ENCODE results near the gene ZDHHC4. TPM values are rescaled to one million over a fixed set of nuclear protein-coding genes. Genes with fewer than 3 reads are reported as not detected.
"Not testable (repeated sequence)": the region's sequence is repeated elsewhere in the genome, so short reads cannot be mapped to it uniquely, and the experiment has no call there.

The ZDHHC4 gene
- total RNA-seq, 1 donor, result 24.1 TPM

DNA sequence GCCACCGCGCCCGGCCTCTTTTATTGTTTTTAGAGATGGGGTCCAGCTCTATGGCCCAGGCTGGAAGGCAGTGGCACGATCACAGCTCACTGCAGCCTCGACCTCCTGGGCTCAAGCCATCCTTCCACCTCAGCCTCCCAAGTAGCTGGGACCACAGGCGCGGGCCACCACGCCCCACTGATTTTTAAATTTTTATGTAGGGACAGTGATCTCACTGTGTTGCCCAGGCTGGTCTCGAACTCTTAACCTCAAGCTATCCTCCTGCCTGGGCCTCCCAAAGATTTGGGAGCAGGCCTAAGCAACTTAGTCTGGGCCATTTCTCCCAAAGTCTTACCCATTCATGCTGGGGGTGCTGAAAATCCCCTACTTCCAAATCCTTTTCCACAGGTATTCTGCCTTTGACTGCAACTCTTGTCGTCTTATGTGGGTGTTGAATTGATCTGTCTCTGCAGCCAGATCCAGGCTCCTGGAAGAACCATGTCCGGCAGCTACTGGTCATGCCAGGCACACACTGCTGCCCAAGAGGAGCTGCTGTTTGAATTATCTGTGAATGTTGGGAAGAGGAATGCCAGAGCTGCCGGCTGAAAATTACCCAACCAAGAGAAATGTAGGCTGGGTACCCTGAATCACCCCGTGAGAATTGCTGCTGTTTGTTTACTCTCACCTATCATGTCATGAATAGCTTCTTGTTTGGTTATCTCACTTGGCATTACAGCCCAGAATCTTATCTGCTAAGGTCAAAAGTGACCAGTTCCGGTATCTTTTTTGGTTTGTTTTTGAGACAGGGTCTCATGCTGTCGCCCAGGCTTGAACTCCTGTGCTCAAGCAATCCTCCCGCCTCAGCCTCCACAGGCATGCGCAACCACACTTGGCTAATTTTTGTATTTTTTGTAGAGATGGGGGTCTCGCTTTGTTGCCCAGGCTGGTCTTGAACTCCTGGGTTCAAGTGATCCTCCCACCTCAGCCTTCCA is 1.1 kb downstream of the ZDHHC4 start:
- Histone ChIP-seq H3K9me3 (ENCODE audit: low read depth, low read length) (no peaks in the 10 kb centered on the region), H3K27me3 (ENCODE audit: insufficient read depth, low read length) (no peaks in the 10 kb centered on the region), H3K4me1 (ENCODE audit: insufficient read depth, low read length) (peaks cover 16% of the 10 kb centered on the region), H3K4me3 (ENCODE audit: low read length) (peak overlapping the region; percentile 69)

DNA sequence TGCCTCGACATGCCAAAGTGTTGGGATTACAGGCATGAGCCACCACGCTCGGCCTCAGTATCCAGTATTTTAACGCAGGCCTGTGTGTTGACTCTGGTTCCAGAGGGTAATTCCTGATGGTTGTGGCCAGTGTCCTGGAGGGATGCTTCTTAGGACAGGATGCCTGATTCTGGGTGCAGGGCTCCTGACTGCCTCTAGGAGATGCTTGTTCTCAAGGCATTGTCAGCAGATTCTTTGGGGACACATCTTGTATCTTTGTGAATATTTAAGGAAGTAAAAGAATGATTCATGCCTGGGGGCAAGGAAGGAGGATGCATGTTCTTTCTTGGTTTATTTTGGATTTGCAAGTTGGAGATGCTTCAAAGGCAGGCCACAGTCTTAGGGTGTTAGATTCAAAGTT is 2.2 kb downstream of the ZDHHC4 start:
- H3K4me1 ChIP-seq (ENCODE audit: insufficient read depth, low read length), result peaks cover 16% of the 10 kb centered on the region
- no peaks in the 10 kb centered on the region for H3K9me3 ChIP-seq (ENCODE audit: low read depth, low read length)
- no peaks in the 10 kb centered on the region for H3K27me3 ChIP-seq (ENCODE audit: insufficient read depth, low read length)
- H3K4me3 ChIP-seq (ENCODE audit: low read length), result no peak overlapping the region

DNA sequence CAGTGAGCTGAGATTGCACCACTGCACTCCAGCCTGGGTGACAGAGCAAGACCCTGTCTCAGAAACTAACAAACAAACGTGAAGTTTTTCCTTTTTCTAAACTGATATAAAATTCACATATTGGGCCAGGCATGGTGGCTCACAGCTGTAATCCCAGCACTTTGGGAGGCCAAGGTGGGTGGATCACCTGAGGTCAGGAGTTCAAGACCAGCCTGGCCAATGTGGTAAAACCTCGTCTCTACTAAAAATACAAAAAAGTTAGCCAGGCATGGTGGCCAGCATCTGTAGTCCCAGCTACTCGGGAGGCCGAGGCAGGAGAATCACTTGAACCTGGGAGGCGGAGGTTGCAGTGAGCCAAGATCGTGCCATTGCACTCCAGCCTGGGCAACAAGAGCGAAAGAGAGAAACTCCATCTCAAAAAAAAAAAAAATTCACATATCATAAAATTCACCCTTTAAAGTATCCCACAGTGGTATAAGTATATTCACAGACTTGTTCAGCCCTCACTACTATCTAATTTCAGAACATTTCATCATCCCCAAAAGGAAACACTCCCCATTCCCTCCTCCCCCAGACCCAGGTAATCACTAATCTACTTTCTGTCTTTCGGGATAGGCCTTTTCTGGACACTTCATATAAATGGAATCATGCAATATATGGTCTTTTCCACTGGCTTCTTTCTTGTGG is 8.6 kb downstream of the ZDHHC4 start:
- H3K27me3 ChIP-seq (ENCODE audit: insufficient read depth, low read length); H3K4me1 ChIP-seq (ENCODE audit: insufficient read depth, low read length); H3K9me3 ChIP-seq (ENCODE audit: low read depth, low read length); H3K4me3 ChIP-seq (ENCODE audit: low read length): not testable (repeated sequence)

GRCh38 chr7:6588566-6588965 is 11.3 kb downstream of the ZDHHC4 start:
- H3K9me3 ChIP-seq (ENCODE audit: low read depth, low read length), result no peaks in the 10 kb centered on the region
- no peaks in the 10 kb centered on the region for H3K27me3 ChIP-seq (ENCODE audit: insufficient read depth, low read length)
- H3K4me1 ChIP-seq (ENCODE audit: insufficient read depth, low read length), result peaks cover 14% of the 10 kb centered on the region
- H3K4me3 ChIP-seq (ENCODE audit: low read length), result no peak overlapping the region

DNA sequence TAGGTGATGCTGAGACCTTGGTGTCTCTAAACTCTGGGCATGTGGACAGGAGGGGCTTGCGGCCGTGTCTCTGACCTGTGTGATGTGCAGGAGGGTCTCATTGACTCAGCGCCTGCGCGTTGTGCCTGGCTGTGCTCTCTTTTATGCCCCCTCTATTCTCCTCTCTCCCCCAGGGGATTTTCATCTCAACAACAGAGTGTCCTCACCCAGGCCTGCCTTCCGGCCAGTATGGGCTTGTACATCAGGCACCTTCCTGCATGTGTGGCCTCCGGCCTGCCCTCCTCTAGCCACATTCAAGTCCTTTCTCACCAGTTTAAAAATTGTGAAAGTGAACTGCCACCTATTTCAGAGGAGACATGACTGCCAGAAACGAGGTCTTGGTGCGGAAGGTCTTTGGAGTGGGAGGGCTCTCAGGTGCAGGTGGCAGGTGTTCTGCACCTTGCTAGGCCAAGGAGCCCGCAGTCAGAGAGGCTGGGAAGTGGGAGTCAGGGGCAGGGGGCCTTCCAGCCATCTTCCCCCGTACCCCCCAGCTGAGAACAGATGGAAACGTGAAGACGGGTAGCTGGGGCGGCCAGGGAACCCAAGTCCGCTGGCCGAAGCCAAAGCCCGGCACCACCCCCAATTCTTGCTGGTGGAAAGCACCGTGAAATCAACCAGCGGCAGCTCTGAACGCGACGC is 12.0 kb downstream of the ZDHHC4 start:
- no peak overlapping the region for H3K4me3 ChIP-seq (ENCODE audit: low read length)
- H3K4me1 ChIP-seq (ENCODE audit: insufficient read depth, low read length), result peaks cover 14% of the 10 kb centered on the region
- no peaks in the 10 kb centered on the region for H3K27me3 ChIP-seq (ENCODE audit: insufficient read depth, low read length)
- no peaks in the 10 kb centered on the region for H3K9me3 ChIP-seq (ENCODE audit: low read depth, low read length)

DNA sequence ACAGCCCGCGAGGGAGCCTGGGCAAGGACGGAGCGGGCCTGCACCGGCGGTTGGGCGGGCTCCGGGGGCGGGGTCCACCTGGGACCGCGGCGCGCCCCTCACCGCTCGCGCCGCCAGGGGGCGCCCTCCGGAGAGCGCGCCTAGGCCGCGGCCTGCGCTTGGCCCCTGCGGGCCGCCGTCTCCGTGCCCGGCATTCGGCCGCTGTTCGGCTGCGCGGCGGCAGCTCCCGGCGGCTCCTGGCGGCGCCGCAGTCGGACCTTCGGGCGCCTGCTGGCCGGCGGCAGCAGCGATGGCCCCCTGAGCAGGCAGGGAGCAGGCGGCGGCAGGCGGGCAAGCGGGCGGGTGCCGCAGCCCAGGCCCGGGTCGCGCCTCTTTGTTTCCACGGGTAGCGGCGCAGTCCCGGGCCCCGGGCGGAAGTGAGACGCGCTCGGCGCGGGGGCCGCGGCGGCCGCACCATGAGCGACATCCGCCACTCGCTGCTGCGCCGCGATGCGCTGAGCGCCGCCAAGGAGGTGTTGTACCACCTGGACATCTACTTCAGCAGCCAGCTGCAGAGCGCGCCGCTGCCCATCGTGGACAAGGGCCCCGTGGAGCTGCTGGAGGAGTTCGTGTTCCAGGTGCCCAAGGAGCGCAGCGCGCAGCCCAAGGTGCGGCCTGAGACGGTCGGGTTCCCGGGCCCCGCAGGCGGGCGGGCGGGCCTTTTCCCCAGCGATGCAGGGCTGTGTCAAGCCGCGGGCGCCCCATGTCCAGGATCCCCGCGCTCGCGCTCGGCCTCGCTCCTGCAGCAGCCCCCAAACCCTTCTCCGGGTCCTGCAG is 12.8 kb downstream of the ZDHHC4 start, which contains the start of gene INTS15:
Gene INTS15 (plus strand): TSS at position 193 of the 816 bp plus-strand sequence. CDS start 263 bp downstream, at position 456.
- Histone ChIP-seq H3K9me3 (ENCODE audit: low read depth, low read length) (no peaks in the 10 kb centered on the region), H3K27me3 (ENCODE audit: insufficient read depth, low read length) (no peaks in the 10 kb centered on the region), H3K4me3 (ENCODE audit: low read length) (peak within 1 kb of the TSS; percentile 71), H3K4me1 (ENCODE audit: insufficient read depth, low read length) (peaks cover 14% of the 10 kb centered on the region)

- peak overlapping the region; percentile 71 for H3K4me3 ChIP-seq (ENCODE audit: low read length)
- no peaks in the 10 kb centered on the region for H3K9me3 ChIP-seq (ENCODE audit: low read depth, low read length)
- H3K4me1 ChIP-seq (ENCODE audit: insufficient read depth, low read length), result peaks cover 14% of the 10 kb centered on the region
- no peaks in the 10 kb centered on the region for H3K27me3 ChIP-seq (ENCODE audit: insufficient read depth, low read length)
Measured at GRCh38 chr7:6590645-6591110, 13.4 kb downstream of the ZDHHC4 start.

DNA sequence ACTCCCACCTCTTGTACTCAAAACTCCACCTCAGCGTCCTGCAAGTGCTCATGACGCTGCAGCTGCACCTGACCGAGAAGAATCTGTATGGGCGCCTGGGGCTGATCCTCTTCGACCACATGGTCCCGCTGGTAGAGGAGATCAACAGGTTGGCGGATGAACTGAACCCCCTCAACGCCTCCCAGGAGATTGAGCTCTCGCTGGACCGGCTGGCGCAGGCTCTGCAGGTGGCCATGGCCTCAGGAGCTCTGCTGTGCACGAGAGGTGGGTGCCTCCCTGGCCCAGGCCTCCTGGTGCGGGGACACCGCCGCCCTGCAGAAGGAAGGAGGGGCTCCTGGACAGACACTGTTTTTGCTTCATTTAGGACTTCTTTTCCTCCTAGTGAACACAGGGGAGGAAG is 22.8 kb downstream of the ZDHHC4 start:
- Histone ChIP-seq H3K4me3 (ENCODE audit: low read length) (no peak overlapping the region), H3K9me3 (ENCODE audit: low read depth, low read length) (no peaks in the 10 kb centered on the region), H3K4me1 (ENCODE audit: insufficient read depth, low read length) (no peaks in the 10 kb centered on the region), H3K27me3 (ENCODE audit: insufficient read depth, low read length) (no peaks in the 10 kb centered on the region)

DNA sequence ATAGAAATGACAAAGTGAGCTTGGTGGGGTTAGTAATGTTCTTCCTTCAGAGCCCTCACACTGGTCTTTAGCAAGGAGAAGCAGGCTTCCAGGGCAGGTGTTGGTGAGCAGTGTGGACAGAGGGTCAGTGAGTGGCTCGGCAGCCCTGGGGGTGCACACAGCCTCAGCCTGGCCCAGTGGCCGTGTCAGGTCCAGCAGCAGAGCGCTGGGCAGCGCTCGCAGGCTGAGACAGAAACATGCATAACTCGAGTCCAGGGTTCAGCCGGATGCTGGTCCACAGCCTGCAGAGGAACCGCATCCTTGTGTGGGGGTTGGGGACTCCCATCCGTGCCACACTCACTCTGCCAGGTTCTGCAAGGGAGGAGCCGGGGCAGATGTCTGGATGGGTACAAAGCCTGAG is 27.2 kb downstream of the ZDHHC4 start:
- Histone ChIP-seq H3K4me1 (ENCODE audit: insufficient read depth, low read length) (no peaks in the 10 kb centered on the region), H3K27me3 (ENCODE audit: insufficient read depth, low read length) (no peaks in the 10 kb centered on the region), H3K9me3 (ENCODE audit: low read depth, low read length) (no peaks in the 10 kb centered on the region), H3K4me3 (ENCODE audit: low read length) (no peak overlapping the region)

DNA sequence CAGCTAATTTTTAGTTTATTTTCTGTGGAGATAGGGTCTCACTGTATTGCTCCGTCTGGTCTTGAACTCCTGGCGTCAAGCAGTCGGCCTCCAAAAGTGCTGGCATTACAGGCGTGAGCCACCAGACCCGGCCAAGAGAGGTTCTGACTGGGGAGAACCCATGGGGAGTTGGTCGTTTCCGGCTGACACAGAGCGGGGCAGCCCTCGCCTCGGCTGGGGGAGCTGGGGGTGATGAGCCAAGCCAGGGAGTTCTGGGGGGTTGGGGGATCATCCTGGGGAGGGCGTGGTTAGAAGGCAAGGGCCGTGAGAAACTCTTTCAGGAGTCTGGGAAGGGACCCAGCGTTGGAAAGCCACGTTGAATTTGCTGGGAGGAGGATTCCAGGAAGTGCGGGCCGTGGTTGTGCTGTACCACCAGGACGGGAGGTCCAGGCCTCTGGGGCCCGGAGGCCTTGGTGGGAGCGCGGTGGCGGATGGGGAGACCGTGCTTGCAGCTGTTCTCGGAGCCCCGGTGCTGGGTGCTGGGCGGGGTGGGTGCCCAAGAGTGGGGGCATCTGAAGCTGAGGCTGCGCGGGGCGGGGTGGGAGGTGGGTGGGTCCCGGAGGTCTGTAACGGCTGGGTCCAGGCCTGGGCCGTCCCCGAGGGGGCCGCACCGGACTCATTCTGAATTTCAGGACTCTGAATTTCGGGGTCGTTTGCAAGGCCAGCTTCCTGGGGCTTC is 29.8 kb downstream of the ZDHHC4 start:
- Histone ChIP-seq H3K9me3 (ENCODE audit: low read depth, low read length) (no peaks in the 10 kb centered on the region), H3K27me3 (ENCODE audit: insufficient read depth, low read length) (no peaks in the 10 kb centered on the region), H3K4me3 (ENCODE audit: low read length) (no peak overlapping the region), H3K4me1 (ENCODE audit: insufficient read depth, low read length) (no peaks in the 10 kb centered on the region)

DNA sequence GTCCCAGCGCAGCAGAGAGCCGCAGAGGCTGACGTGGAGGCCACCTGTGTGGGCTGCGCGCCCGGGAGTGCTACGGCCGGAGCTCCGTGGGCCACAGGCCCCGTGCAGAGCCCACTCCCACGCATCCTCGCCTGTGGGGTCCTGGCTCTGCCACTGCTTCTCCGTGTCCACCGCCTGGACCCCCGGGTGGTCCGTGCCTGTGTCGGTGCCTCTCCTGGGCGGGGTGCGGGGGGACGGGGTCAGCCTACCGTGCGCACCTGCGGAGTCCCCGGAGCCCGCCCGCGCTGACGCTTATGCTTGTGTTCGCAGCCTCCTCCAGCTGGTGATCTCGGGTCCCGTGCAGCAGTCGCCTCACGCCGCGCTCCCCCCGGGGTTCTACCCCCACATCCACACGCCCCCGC is 30.4 kb downstream of the ZDHHC4 start:
- no peaks in the 10 kb centered on the region for H3K4me1 ChIP-seq (ENCODE audit: insufficient read depth, low read length)
- no peak overlapping the region for H3K4me3 ChIP-seq (ENCODE audit: low read length)
- H3K9me3 ChIP-seq (ENCODE audit: low read depth, low read length), result no peaks in the 10 kb centered on the region
- H3K27me3 ChIP-seq (ENCODE audit: insufficient read depth, low read length), result no peaks in the 10 kb centered on the region

- H3K4me1 ChIP-seq (ENCODE audit: insufficient read depth, low read length), result no peaks in the 10 kb centered on the region
- no peaks in the 10 kb centered on the region for H3K27me3 ChIP-seq (ENCODE audit: insufficient read depth, low read length)
- no peak overlapping the region for H3K4me3 ChIP-seq (ENCODE audit: low read length)
- no peaks in the 10 kb centered on the region for H3K9me3 ChIP-seq (ENCODE audit: low read depth, low read length)
Measured at GRCh38 chr7:6608081-6608480, 30.8 kb downstream of the ZDHHC4 start.

- Histone ChIP-seq H3K4me3 (ENCODE audit: low read length) (no peak overlapping the region), H3K9me3 (ENCODE audit: low read depth, low read length) (no peaks in the 10 kb centered on the region), H3K27me3 (ENCODE audit: insufficient read depth, low read length) (no peaks in the 10 kb centered on the region), H3K4me1 (ENCODE audit: insufficient read depth, low read length) (no peaks in the 10 kb centered on the region)
Measured at GRCh38 chr7:6608794-6609193, 31.5 kb downstream of the ZDHHC4 start.

- no peak overlapping the region for H3K4me3 ChIP-seq (ENCODE audit: low read length)
- peaks cover 4% of the 10 kb centered on the region for H3K4me1 ChIP-seq (ENCODE audit: insufficient read depth, low read length)
- peaks cover 15% of the 10 kb centered on the region for H3K27me3 ChIP-seq (ENCODE audit: insufficient read depth, low read length)
- H3K9me3 ChIP-seq (ENCODE audit: low read depth, low read length), result no peaks in the 10 kb centered on the region
Measured at GRCh38 chr7:6612819-6613218, 35.6 kb downstream of the ZDHHC4 start.

Data from mononuclear cell (primary cell).